ENCODE results near the gene ZBED2.
"Not testable (repeated sequence)": the region's sequence is repeated elsewhere in the genome, so short reads cannot be mapped to it uniquely, and the experiment has no call there.

Gene ZBED2

DNA sequence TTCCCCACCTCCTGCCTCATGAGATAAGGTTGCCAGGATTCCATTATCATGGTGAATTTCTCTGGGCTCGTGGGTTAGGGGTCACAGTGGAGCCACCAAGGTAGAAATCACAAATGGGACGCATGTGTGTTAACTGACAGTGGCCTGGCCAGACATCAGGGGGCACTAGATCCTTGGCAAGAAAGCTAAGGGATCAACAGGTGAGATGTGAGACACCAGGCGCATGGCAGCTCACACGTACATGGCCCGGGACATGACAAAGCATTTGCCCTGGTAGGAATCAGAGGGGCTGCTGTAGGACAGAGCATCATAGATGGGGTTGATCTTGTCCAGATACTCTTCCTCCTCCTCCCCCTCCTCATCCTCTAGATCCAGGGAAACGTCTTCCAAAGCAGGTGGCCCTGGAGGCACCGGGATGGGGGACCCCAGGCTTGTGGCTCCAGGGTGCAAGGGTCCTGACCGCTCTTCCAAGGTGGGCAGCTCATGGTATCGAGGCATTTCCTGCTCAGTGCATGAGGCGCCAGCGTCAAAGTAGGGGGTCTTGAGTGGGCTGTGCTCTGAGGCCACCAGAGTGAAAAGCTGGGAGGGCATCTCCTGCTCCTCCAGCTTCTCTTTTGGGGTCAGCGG is 24.6 kb downstream of the ZBED2 start:
- DNase-seq: no peak

DNA sequence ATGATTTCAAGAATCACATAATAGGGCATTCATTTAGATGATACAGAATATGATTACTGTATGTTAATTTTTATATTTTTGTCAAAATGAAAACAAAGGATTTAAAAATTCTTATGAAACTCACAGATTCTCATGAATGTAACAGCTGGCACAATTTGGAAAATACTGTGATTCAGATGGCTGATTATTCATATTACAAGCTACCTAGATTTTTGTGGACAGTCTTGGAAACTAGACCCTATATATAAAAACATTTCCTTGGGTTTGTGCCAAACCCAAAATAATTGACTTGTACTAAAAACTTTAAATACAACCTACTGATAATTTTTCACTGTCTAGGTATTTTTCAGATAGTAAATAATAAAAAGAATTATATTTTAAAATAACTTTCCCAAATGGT is 26.2 kb downstream of the ZBED2 start:
- no peak for DNase-seq

DNA sequence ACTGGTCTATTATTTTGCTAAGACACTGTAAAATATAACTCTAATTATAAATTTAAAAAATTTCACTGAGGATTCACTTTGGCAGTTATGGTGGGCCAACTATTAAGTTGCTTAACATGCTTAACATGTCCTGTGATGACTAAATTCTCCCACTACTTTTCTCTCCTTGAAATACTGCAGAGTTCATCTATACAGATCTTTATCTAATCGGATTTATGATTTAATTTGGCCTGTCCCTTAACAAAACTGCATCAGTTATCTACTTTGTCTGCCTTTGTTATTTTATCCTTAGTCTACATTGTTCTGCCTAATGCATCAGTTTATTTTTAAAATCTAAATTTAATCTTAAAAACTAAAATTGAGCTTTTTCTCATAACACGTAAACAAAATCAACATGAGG is 26.8 kb downstream of the ZBED2 start:
- DNase-seq: no peak

DNA sequence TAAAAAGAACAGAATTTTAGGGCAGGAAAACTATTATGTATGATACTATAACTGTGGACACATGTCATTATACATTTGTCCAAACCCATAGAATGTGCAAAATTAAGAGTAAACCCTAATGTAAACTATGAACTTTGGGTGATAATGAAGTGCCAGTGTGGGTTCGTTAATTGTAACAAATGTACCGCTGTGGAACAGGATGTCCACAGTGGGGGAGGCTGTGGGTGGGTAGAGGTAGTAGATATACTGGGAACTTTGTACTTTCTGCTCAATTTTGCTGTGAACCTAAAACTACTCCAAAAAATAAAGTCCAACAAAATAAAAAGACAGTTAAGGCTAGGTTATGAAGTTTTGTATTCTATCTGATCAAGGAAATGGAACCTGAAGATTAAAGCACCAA is 28.3 kb downstream of the ZBED2 start:
- no peak for DNase-seq

DNA sequence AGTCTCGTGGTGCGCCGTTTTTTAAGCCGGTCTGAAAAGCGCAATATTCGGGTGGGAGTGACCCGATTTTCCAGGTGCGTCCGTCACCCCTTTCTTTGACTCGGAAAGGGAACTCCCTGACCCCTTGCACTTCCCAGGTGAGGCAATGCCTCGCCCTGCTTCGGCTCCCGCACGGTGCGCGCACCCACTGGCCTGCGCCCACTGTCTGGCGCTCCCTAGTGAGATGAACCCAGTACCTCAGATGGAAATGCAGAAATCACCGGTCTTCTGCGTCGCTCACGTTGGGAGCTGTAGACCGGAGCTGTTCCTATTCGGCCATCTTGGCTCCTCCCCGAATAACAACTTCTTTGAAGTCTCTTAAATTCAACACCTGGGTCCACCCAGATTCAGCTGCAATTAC is 33.2 kb downstream of the ZBED2 start:
- DNase-seq: not testable (repeated sequence)

DNA sequence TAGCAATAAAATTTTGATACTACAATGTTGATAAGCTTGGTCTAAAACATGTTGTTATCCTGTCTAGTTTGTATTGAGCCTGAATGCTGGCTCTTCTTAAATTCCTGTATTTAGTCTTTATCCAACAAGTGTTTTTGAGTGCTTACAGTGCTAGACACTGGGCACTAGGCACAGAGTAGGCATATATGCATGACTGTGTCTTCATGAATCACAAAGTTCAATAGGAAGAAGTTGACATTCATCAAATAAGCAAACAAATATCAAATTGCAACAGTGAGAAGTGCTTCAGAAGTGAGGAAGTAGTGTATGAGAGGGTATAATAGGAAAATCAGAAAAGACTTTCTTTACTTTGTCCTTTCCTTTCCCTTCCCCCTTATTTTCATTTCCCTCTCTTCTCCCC is 46.4 kb downstream of the ZBED2 start:
- DNase-seq: no peak

DNA sequence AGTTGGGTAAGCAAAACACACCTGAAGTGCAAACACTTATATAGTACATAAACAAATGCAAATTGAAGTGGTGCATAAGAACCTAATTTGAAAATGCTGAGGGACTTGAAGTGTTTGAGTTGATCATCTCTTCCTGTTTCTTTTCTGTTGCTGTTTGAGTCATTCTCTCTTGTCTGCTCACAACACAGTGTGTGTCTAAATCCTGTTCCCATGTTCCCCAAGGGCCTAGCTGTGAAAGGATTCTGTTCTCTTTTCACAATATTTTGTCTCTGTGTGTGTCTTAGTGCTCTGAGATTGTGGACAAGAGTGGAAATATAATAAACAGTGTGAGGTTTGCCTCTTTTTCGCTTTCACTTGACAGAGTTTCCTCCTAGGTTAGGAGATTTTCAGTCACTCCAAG is 47.1 kb downstream of the ZBED2 start:
- no peak for DNase-seq

DNA sequence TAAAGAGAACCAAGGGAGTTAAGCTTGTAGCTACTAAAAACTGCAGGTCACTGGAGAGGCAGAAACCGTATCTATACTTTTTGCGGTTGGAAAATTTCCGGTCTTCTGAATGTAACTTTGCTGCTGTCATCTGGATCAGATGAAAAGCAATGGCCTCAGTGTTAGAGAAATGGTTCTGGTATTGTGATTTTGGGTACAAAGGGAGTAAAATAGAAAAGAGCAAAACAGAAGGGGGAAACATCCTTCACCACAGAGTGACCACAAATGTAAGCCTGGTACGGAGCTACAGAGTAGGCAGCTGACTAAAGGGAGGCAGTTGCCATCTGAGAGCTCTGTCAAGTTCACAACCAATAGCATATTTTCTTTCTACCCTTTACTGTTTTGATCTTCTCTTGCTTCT is 47.5 kb downstream of the ZBED2 start:
- no peak for DNase-seq

DNA sequence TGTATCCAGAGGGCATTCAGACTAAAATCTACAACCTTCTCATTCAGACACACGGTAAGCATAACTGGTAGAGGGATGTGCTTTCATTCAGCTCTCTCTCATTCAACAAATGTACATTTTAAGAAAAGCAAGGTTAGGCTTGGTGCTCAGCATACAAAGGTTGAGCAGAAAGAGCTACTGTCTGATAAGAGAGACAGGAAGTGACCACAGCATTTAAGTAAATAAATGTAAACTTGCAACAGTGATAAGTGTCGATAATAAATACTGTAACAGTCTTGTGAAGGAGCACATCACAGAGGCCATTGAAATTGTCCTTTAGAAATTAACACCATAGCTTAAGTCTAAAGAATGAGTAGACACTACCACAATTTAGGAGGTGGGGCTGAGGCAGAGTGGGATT is 49.8 kb downstream of the ZBED2 start:
- no peak for DNase-seq

All from NCI-H2081 treated with DMSO at 0.1 percent for 48 hours (cell line).